ENCODE results near the gene IGF2BP1.

DNA sequence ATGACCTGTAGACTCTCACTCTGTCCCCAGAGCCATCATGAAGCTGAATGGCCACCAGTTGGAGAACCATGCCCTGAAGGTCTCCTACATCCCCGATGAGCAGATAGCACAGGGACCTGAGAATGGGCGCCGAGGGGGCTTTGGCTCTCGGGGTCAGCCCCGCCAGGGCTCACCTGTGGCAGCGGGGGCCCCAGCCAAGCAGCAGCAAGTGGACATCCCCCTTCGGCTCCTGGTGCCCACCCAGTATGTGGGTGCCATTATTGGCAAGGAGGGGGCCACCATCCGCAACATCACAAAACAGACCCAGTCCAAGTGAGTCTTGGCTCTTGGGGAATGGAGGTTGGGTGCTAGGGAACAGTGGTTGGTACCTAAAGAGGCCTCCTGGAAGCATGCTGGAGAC, 41.0 kb downstream of the IGF2BP1 start:
- no peak for TF ChIP-seq CTCF (IDR thresholded peaks at IDR 0.05)
- TF ChIP-seq, protein P1, sequence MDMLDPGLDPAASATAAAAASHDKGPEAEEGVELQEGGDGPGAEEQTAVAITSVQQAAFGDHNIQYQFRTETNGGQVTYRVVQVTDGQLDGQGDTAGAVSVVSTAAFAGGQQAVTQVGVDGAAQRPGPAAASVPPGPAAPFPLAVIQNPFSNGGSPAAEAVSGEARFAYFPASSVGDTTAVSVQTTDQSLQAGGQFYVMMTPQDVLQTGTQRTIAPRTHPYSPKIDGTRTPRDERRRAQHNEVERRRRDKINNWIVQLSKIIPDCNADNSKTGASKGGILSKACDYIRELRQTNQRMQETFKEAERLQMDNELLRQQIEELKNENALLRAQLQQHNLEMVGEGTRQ (IDR thresholded peaks at IDR 0.05; ENCODE audit: borderline replicate concordance, low read depth, low read length), result no peak
- no peak for TF ChIP-seq POLR2AphosphoS5 (IDR thresholded peaks at IDR 0.05; ENCODE audit: low read depth, low read length)
- no peak for TF ChIP-seq PBX3 (IDR thresholded peaks at IDR 0.05)
- TF ChIP-seq, protein P2, sequence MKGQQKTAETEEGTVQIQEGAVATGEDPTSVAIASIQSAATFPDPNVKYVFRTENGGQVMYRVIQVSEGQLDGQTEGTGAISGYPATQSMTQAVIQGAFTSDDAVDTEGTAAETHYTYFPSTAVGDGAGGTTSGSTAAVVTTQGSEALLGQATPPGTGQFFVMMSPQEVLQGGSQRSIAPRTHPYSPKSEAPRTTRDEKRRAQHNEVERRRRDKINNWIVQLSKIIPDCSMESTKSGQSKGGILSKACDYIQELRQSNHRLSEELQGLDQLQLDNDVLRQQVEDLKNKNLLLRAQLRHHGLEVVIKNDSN (IDR thresholded peaks at IDR 0.05; ENCODE audit: borderline replicate concordance, low read depth), result no peak
- TF ChIP-seq FOSL2 (IDR thresholded peaks at IDR 0.05; ENCODE audit: borderline replicate concordance, low read depth), result no peak
- TF ChIP-seq, protein P3, sequence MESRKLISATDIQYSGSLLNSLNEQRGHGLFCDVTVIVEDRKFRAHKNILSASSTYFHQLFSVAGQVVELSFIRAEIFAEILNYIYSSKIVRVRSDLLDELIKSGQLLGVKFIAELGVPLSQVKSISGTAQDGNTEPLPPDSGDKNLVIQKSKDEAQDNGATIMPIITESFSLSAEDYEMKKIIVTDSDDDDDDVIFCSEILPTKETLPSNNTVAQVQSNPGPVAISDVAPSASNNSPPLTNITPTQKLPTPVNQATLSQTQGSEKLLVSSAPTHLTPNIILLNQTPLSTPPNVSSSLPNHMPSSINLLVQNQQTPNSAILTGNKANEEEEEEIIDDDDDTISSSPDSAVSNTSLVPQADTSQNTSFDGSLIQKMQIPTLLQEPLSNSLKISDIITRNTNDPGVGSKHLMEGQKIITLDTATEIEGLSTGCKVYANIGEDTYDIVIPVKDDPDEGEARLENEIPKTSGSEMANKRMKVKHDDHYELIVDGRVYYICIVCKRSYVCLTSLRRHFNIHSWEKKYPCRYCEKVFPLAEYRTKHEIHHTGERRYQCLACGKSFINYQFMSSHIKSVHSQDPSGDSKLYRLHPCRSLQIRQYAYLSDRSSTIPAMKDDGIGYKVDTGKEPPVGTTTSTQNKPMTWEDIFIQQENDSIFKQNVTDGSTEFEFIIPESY (IDR thresholded peaks at IDR 0.05; ENCODE audit: borderline replicate concordance, low read depth), result no peak
- TF ChIP-seq TCF12 (IDR thresholded peaks at IDR 0.05), result no peak
- no peak for TF ChIP-seq RAD21 (IDR thresholded peaks at IDR 0.05; ENCODE audit: low read length)
- TF ChIP-seq TEAD4 (IDR thresholded peaks at IDR 0.05; ENCODE audit: borderline replicate concordance, insufficient read depth), result no peak

Measured in SK-N-SH (cell line).